ENCODE data around the gene HS3ST4. TPM values are rescaled to one million over a fixed set of nuclear protein-coding genes. Genes with fewer than 3 reads are reported as not detected.

The HS3ST4 gene
- total and polyA plus RNA-seq, 2 donors (not counting 1 experiment from before 2014, with no cell fraction given), result not detected

DNA sequence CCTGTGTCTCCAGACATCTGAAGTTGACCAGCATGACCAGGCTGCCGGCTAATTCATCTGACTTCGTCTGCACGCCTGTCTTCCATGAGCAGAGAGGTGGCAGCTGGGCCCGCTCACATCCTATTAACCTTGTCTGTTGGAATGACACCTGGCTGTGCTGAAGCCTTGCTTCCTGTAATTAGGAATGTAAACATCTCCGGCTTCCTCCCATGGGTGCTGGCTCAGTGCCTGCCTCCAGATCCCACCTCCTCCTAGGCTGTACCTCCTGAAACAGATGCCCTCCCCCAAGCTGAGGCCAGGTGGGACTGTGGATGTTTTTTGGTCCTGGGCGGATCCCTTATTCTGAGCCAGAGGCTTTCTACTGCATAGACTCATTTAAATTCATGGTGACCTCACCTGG lies 296.3 kb downstream of the HS3ST4 start:
- Histone ChIP-seq H3K36me3 (ENCODE audit: control insufficient read depth, insufficient read depth, low read length) (no peaks in the 10 kb centered on the region), H3K79me2 (ENCODE audit: control insufficient read depth, insufficient read depth, low read length) (no peaks in the 10 kb centered on the region), H2AFZ (ENCODE audit: low read length) (no peak overlapping the region), H3K27ac (ENCODE audit: insufficient read depth, low read length) (no peak overlapping the region), H4K20me1 (ENCODE audit: control insufficient read depth, extremely low read depth, insufficient read depth, low read length) (no peaks in the 10 kb centered on the region), H3K9ac (ENCODE audit: insufficient read depth, low read length) (no peak overlapping the region), H3K4me2 (ENCODE audit: extremely low read depth, insufficient read depth, low read length) (no peak overlapping the region), H3K9me3 (ENCODE audit: control insufficient read depth, insufficient read depth, low read depth, low read length) (no peaks in the 10 kb centered on the region), H3K27me3 (ENCODE audit: control insufficient read depth, insufficient read depth, low read length) (no peaks in the 10 kb centered on the region), H3K4me1 (ENCODE audit: control insufficient read depth, extremely low read depth, insufficient read depth, low read length) (no peaks in the 10 kb centered on the region), H3K4me3 (replicated peaks in 1 of 4; ENCODE audit: control extremely low read depth in 1 of 4, insufficient read depth in 1 of 4, low read depth in 3 of 4, low read length in 4 of 4) (no peak overlapping the region)
- TF ChIP-seq CTCF (conservative IDR thresholded peaks at IDR 0.05 in 1 of 2, IDR thresholded peaks at IDR 0.05 in 1 of 2; ENCODE audit: low read depth in 1 of 2, low read length in 2 of 2) (no peak), EZH2 (IDR thresholded peaks at IDR 0.05; ENCODE audit: low read length, missing control alignments) (no peak)
- no peak for DNase-seq (ENCODE audit: low read depth in 2 of 2)

- Histone ChIP-seq H3K9ac (ENCODE audit: insufficient read depth, low read length) (no peak overlapping the region), H3K4me2 (ENCODE audit: extremely low read depth, insufficient read depth, low read length) (no peak overlapping the region), H3K4me3 (replicated peaks in 1 of 4; ENCODE audit: control extremely low read depth in 1 of 4, insufficient read depth in 1 of 4, low read depth in 3 of 4, low read length in 4 of 4) (no peak overlapping the region), H3K27ac (ENCODE audit: insufficient read depth, low read length) (no peak overlapping the region), H3K4me1 (ENCODE audit: control insufficient read depth, extremely low read depth, insufficient read depth, low read length) (no peaks in the 10 kb centered on the region), H3K79me2 (ENCODE audit: control insufficient read depth, insufficient read depth, low read length) (no peaks in the 10 kb centered on the region), H3K36me3 (ENCODE audit: control insufficient read depth, insufficient read depth, low read length) (no peaks in the 10 kb centered on the region), H2AFZ (ENCODE audit: low read length) (no peak overlapping the region), H4K20me1 (ENCODE audit: control insufficient read depth, extremely low read depth, insufficient read depth, low read length) (no peaks in the 10 kb centered on the region), H3K27me3 (ENCODE audit: control insufficient read depth, insufficient read depth, low read length) (no peaks in the 10 kb centered on the region), H3K9me3 (ENCODE audit: control insufficient read depth, insufficient read depth, low read depth, low read length) (no peaks in the 10 kb centered on the region)
- no peak for DNase-seq (ENCODE audit: low read depth in 2 of 2)
- TF ChIP-seq EZH2 (IDR thresholded peaks at IDR 0.05; ENCODE audit: low read length, missing control alignments) (no peak), CTCF (conservative IDR thresholded peaks at IDR 0.05 in 1 of 2, IDR thresholded peaks at IDR 0.05 in 1 of 2; ENCODE audit: low read depth in 1 of 2, low read length in 2 of 2) (no peak)
These were observed 297.1 kb downstream of the HS3ST4 start for GRCh38 chr16:25988882-25989281.

- Histone ChIP-seq H3K36me3 (ENCODE audit: control insufficient read depth, insufficient read depth, low read length) (no peaks in the 10 kb centered on the region), H3K9me3 (ENCODE audit: control insufficient read depth, insufficient read depth, low read depth, low read length) (no peaks in the 10 kb centered on the region), H3K79me2 (ENCODE audit: control insufficient read depth, insufficient read depth, low read length) (no peaks in the 10 kb centered on the region), H3K27me3 (ENCODE audit: control insufficient read depth, insufficient read depth, low read length) (no peaks in the 10 kb centered on the region), H3K4me2 (ENCODE audit: extremely low read depth, insufficient read depth, low read length) (no peak overlapping the region), H3K4me3 (replicated peaks in 1 of 4; ENCODE audit: control extremely low read depth in 1 of 4, insufficient read depth in 1 of 4, low read depth in 3 of 4, low read length in 4 of 4) (no peak overlapping the region), H3K9ac (ENCODE audit: insufficient read depth, low read length) (no peak overlapping the region), H3K27ac (ENCODE audit: insufficient read depth, low read length) (no peak overlapping the region), H2AFZ (ENCODE audit: low read length) (no peak overlapping the region), H3K4me1 (ENCODE audit: control insufficient read depth, extremely low read depth, insufficient read depth, low read length) (no peaks in the 10 kb centered on the region), H4K20me1 (ENCODE audit: control insufficient read depth, extremely low read depth, insufficient read depth, low read length) (no peaks in the 10 kb centered on the region)
- TF ChIP-seq CTCF (conservative IDR thresholded peaks at IDR 0.05 in 1 of 2, IDR thresholded peaks at IDR 0.05 in 1 of 2; ENCODE audit: low read depth in 1 of 2, low read length in 2 of 2), result no peak
- TF ChIP-seq EZH2 (IDR thresholded peaks at IDR 0.05; ENCODE audit: low read length, missing control alignments), result no peak
- no peak for DNase-seq (ENCODE audit: low read depth in 2 of 2)
These were observed 304.3 kb downstream of the HS3ST4 start for GRCh38 chr16:25996052-25996451.
